Activated CD8-positive, alpha-beta memory T cell treated with anti-CD3 and anti-CD28 coated beads for 36 hours (primary cell): ENCODE results near the gene RAP1GAP. TPM values are rescaled to one million over a fixed set of nuclear protein-coding genes. Genes with fewer than 3 reads are reported as not detected.
"Not testable (repeated sequence)": the region's sequence is repeated elsewhere in the genome, so short reads cannot be mapped to it uniquely, and the experiment has no call there.

ENCODE experiments used
- CTCF ChIA-PET: fragments of 350-600 bp; sonication (Branson Sonifier 250); formaldehyde crosslinking; loops from one replicate; lab custom pipeline; 2021; ENCODE audit warnings: antibody characterized with exemption; lab: Charles Lee
- POLR2A ChIA-PET: fragments of 350-600 bp; sonication (Branson Sonifier 250); formaldehyde crosslinking; loops from one replicate; lab custom pipeline; 2021; ENCODE audit warnings: antibody characterized with exemption; lab: Charles Lee
- total RNA-seq, 2 experiments: library from RNA; stranded (reverse); gene quantifications; one replicate each; pipeline ENCODE4 v1.2.3, GENCODE V29; 2021

RAP1GAP gene
- total RNA-seq, 2 experiments from 2014 or later: 0.42 to 0.96 TPM

DNA sequence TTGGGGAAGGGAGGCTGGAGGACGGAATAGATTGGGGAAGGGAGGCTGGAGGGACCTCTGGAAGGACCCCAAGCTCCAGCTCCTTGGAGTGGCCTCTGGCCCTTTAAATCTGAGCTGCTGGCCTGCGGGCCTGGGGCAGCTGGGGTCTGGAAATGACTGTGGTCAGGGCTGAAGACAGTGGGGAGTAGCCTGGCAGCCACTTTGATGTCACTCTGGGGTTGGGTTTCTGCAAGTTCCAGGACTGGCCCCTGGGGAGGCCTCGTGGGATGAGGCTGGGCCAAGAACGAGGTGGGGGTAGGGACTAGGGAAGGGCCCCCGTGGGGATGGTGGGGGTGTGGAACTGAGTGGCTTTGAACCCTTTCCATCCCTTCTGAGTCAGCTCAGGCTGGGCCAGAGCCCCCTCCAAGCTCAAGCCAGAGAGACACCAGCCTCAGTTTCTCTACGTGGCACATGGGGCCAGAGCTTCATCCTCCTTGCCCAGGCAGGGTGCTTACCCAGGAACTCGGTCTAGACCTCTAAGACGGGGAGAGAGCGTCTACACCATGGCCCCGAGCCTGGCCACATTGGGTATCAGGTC is 100.3 kb downstream of the RAP1GAP start:
- ChIA-PET POLR2A (no interaction called here), CTCF (no interaction called here)

DNA sequence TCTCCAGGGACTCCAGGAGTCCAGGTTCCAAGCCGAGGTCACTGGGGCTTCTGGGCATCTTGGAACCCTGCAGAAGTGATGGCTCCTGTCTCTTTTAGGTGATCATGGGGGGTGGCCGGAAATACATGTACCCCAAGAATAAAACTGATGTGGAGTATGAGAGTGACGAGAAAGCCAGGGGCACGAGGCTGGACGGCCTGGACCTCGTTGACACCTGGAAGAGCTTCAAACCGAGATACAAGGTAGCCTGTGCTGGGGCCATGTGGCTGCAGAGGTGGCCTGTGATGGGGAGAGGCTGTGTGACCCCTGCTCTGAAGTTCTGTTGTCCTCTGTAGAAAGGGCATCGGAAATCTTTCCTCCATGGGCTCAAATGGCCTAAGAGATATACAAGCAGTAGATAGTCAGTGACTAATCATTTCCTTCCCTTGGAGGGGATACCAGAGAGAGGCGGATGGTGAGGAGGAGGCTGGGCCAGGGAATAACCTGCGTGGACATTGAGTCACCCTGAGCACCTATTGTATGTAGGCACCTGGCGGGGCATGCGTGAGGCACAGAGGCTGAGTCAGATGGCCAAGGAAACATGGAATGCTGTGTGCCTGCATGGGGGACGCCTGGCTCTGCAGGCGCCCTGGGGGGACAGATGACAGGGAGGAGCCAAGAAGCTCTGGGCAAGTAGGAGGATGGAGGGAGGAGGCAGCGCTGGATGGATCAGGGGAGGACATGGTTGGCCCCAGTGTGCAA is 101.0 kb downstream of the RAP1GAP start:
- CTCF ChIA-PET: no interaction called here
- POLR2A ChIA-PET: no interaction called here

DNA sequence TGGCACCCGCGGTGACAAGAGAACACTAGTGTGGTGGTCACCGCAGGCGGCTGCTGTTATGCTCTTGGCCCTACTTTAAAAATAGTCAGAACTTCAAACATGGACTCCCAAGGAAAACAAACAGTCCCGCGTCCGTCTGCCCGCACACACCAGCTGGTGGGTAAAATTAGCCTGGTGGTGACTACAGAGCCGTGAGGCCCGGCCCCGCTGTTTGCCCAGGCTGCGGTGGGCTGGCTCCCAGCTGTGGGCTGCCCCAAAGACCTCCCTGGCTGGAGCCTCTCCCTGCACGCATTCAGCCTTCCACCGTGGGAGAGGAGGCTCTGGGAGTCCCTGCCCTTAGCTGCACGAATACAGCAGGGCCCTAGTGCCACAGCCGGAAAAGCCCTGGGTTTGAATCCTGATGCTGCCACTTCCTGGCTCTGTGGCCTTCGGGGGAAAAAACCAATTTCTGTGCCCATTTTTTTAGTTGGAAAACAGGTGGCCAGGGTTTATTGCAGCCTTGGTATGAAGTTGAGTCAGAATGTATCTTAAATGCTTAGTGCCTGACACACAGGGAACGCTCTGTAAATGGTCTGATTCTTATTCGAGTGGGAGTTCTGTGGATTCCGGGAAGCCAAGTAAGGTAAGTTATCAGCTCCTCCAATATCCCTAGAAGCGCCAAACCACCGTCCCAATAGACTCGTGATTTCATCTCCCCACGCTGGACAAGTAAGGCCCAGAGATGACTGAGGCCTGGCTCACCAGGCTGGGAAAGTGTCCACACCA is 101.7 kb downstream of the RAP1GAP start:
- ChIA-PET CTCF (no interaction called here), POLR2A (no interaction called here)

DNA sequence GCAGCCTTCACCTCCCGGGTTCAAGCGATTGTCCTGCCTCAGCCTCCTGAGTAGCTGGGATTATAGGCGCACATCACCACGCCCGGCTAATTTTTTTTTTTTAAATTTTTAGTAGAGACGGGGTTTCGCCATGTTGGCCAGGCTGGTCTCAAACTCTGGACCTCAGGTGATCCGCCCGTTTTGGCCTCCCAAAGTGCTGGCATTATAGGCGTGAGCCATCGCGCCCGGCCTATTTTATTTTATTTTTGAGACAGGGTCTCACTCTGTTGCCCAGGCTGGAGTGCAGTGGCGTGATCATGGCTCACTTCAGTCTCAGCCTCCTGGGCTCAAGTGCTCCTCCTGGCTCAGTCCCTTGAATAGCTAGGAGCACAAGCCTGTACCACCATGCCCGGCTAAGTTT is 102.8 kb downstream of the RAP1GAP start:
- POLR2A ChIA-PET, CTCF ChIA-PET: not testable (repeated sequence)

DNA sequence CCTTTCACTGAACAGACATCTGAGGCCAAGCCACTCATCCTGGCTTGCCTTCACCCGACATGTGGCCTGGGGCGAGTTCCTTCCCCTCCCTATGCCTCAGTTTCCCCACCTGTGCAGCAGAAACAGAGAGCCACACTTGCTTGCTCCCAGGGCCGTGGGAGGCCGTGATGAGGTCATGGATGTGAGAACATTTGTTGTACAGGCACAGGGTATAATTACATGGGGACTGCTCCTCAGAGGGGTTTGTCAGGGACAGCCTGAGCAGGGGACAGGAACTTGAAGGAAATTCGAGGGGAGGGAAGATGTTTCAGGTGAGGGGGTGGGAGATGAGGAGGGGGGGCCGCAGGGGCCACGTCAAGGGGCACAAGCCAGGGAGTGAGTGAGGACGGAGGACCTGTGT is 103.9 kb downstream of the RAP1GAP start:
- ChIA-PET POLR2A (no interaction called here), CTCF (no interaction called here)

DNA sequence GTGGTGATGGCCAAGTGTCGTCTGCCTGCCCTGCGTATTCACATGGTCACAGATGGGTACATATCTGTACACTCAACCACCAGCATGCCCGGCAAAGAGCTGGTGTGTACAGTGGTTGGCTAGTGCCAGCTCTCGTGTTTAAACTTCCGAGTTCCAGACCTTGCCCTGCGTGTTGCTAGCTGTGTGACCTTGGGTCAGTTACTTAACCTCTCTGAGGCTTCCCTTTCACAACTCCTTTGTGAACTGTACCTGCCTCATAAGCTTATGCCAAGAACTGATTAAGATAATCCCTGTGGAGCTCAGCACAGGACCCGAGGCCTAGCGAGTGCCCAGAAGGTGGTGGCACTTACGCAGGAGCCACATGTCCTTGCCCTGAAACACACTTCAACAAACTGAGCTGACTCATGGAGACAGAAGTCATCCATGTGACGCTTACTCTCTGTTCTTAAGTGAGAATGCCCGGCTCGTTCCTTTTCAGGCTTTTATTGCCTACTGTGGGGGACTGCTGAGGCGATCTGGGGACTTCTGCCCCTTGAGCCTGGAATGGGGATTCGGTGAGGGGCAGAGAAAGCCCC is 104.5 kb downstream of the RAP1GAP start:
- CTCF ChIA-PET: no interaction called here
- POLR2A ChIA-PET: no interaction called here

- POLR2A ChIA-PET: no interaction called here
- CTCF ChIA-PET: no interaction called here
These were observed 105.2 kb downstream of the RAP1GAP start for GRCh38 chr1:21563971-21564370.

DNA sequence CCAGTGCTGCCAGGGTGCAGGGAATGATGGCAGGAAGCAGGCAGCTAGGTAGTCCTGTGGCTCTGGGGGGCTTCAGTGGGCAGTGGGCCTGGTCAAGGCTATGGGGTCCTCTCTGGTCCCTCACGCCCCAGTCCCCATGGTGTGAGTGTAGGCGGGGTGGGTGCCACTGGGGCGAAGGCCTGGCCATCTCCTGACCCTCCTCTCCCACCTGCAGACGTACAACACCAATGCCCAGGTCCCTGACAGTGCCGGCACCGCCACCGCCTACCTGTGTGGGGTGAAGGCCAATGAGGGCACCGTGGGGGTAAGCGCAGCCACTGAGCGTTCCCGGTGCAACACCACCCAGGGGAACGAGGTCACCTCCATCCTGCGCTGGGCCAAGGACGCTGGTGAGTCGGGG is 106.3 kb downstream of the RAP1GAP start:
- ChIA-PET CTCF (no interaction called here), POLR2A (no interaction called here)

- ChIA-PET POLR2A (no interaction called here), CTCF (no interaction called here)
These were observed 108.1 kb downstream of the RAP1GAP start for GRCh38 chr1:21560916-21561638.

GRCh38 chr1:21559788-21560567 is 109.2 kb downstream of the RAP1GAP start:
- POLR2A ChIA-PET: no interaction called here
- CTCF ChIA-PET: no interaction called here

GRCh38 chr1:21553116-21553926 is 115.8 kb downstream of the RAP1GAP start:
- ChIA-PET POLR2A (no interaction called here), CTCF (interaction anchor here (0.7 kb wide), 1 partner anchor 18 kb away, joined by 3 read pairs; no protein-coding TSS in a partner anchor)

GRCh38 chr1:21552715-21553114 is 116.4 kb downstream of the RAP1GAP start:
- CTCF ChIA-PET: no interaction called here

GRCh38 chr1:21550866-21551475 is 118.2 kb downstream of the RAP1GAP start:
- ChIA-PET POLR2A (no interaction called here), CTCF (no interaction called here)

More at GRCh38 chr1:21552715-21553114, 116.4 kb downstream of the RAP1GAP start:
- POLR2A ChIA-PET: no interaction called here

- CTCF ChIA-PET: no interaction called here
- POLR2A ChIA-PET: no interaction called here
These were observed 119.1 kb downstream of the RAP1GAP start for GRCh38 chr1:21550097-21550496.

DNA sequence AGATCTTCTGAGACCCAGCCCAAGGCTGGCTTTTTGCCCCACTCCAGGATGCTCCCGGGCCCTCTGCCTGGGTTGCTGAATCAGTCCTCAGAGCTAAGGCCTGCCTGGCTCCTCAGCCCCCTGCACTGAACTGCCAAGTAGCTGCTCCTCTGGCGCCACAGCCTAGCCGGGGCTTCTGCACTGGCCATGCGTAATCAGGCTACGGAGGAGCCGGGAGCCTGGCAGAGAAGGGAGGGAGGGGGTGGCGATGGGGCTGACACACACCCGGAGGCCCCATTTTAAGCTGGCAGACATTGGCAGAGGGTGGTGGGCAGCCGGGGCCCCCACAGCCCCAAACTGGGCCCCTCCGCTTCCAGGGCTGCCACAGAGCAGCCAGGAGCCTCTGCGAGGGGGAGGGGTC is 121.3 kb downstream of the RAP1GAP start:
- ChIA-PET CTCF (no interaction called here), POLR2A (no interaction called here)
